HepG2 (cell line): ENCODE data around the gene SKI. TPM values are rescaled to one million over a fixed set of nuclear protein-coding genes. Genes with fewer than 3 reads are reported as not detected.

Experiments
- ATM ChIP-seq: fragments of 450-650 bp; IDR thresholded peaks from 2 replicates; pipeline ENCODE4 v1.7.1; 2017; ENCODE audit warnings: mild to moderate bottlenecking, borderline replicate concordance
- ATRX ChIP-seq: sonication (generic); formaldehyde crosslinking; IDR thresholded peaks from 2 replicates; pipeline ENCODE4 v1.4.0; 2020; ENCODE audit warnings: missing genetic modification reagents, borderline replicate concordance
- FOXA3 ChIP-seq: IDR thresholded peaks from 2 replicates; pipeline ENCODE4 v1.6.1; 2016; ENCODE audit warnings: missing genetic modification reagents, missing compliant biosample characterization
- IRX3 ChIP-seq: sonication (generic); formaldehyde crosslinking; IDR thresholded peaks from 2 replicates; pipeline ENCODE4 v1.8.1; 2023; ENCODE audit warnings: mild to moderate bottlenecking, low read depth, missing genetic modification reagents, borderline replicate concordance
- MIER3 ChIP-seq: IDR thresholded peaks from 2 replicates; pipeline ENCODE4 v1.6.1; 2016; ENCODE audit warnings: missing compliant biosample characterization, borderline replicate concordance
- MTA3 ChIP-seq: sonication (generic); formaldehyde crosslinking; IDR thresholded peaks from 2 replicates; pipeline ENCODE4 v1.4.0; 2020; ENCODE audit warnings: missing genetic modification reagents
- NR2F1 ChIP-seq, 2 experiments: fragments of 450-650 bp in 1 of 2; formaldehyde crosslinking in 1 of 2; IDR thresholded peaks; 2 replicates each; pipeline versions ENCODE4 v1.5.0 to v1.6.1; 2016 to 2020; ENCODE audit warnings: mild to moderate bottlenecking in 1 of 2, missing compliant biosample characterization in 1 of 2, missing genetic modification reagents in 1 of 2, moderate library complexity in 1 of 2
- ZBTB34 ChIP-seq: sonication (generic); formaldehyde crosslinking; IDR thresholded peaks from 2 replicates; pipeline ENCODE4 v1.8.0; 2022; ENCODE audit warnings: mild to moderate bottlenecking, missing genetic modification reagents
- ZNF251 ChIP-seq: sonication (generic); formaldehyde crosslinking; IDR thresholded peaks from 2 replicates; pipeline ENCODE4 v1.9.0; 2021; ENCODE audit warnings: mild to moderate bottlenecking, missing genetic modification reagents
- ZNF280D ChIP-seq: sonication (generic); formaldehyde crosslinking; IDR thresholded peaks from 2 replicates; pipeline ENCODE4 v1.5.1; 2020; ENCODE audit warnings: mild to moderate bottlenecking, missing genetic modification reagents
- ZNF318 ChIP-seq: sonication (generic); formaldehyde crosslinking; IDR thresholded peaks from 2 replicates; pipeline ENCODE4 v1.4.0; 2020; ENCODE audit warnings: mild to moderate bottlenecking, missing genetic modification reagents
- ZNF335 ChIP-seq: sonication (generic); formaldehyde crosslinking; IDR thresholded peaks from 2 replicates; pipeline ENCODE4 v1.4.0; 2020; ENCODE audit warnings: missing genetic modification reagents
- ZNF598 ChIP-seq: sonication (generic); formaldehyde crosslinking; IDR thresholded peaks from 2 replicates; pipeline ENCODE4 v1.5.1; 2020; ENCODE audit warnings: mild to moderate bottlenecking, missing genetic modification reagents, borderline replicate concordance
- ZNF652 ChIP-seq: IDR thresholded peaks from 2 replicates; pipeline ENCODE4 v1.6.1; 2016; ENCODE audit warnings: low read depth, borderline replicate concordance
- ZNF660 ChIP-seq: sonication (generic); formaldehyde crosslinking; IDR thresholded peaks from 2 replicates; pipeline ENCODE4 v1.5.1; 2020; ENCODE audit warnings: mild to moderate bottlenecking, low read depth, missing genetic modification reagents, borderline replicate concordance
- ZZZ3 ChIP-seq: sonication (generic); formaldehyde crosslinking; IDR thresholded peaks from 2 replicates; pipeline ENCODE4 v1.4.0; 2020; ENCODE audit warnings: missing genetic modification reagents, mild to moderate bottlenecking, borderline replicate concordance
- polyA plus RNA-seq, 8 experiments: library from polyadenylated mRNA; depleted of rRNA in 3 of 8; stranded (reverse) in 7 of 8; unstranded in 1 of 8; fragments of >200 nt; fragmentation: Illumina TruSeq in 4 of 8; extraction: Trizol in 4 of 8; gene quantifications; 2 replicates each; pipeline versions ENCODE4 v1.2.1 to v1.2.3, GENCODE V29; 2011 to 2016; ENCODE audit warnings: low read depth in 4 of 8, missing spikeins in 1 of 8, mixed read lengths in 1 of 8; ENCODE audit not compliant: insufficient read depth in 1 of 8
- total RNA-seq, 5 experiments: library from RNA; depleted of rRNA; stranded (reverse); fragments of >200 nt; fragmentation: Illumina TruSeq; extraction: Trizol; gene quantifications; 2 replicates each; pipeline ENCODE4 v1.2.3, GENCODE V29; 2016; ENCODE audit warnings: low read depth in 1 of 5

Gene SKI
- total and polyA plus RNA-seq, 2 of the 13 experiments (the other 11 are each of a cell fraction or from before 2014, with no cell fraction given) = 4.7 to 6.9 TPM

- TF ChIP-seq ZNF318 (CRISPR knock-in tag) (no peak), MIER3 (CRISPR knock-in tag) (no peak), ZBTB34 (CRISPR knock-in tag) (0 out of 2 replicates have a peak, but pooled peaks have one; percentile 27), IRX3 (CRISPR knock-in tag) (no peak), FOXA3 (no peak), ATRX (CRISPR knock-in tag) (no peak), ZZZ3 (no peak), ZNF280D (no peak), ZNF652 (CRISPR knock-in tag) (no peak), ATM (no peak), ZNF598 (CRISPR knock-in tag) (no peak), ZNF251 (CRISPR knock-in tag) (no peak), MTA3 (no peak), ZNF660 (CRISPR knock-in tag) (no peak), NR2F1 (CRISPR knock-in tag; IDR thresholded peaks at IDR 0.05) (no peak; a peak in 1 of 4 replicates), ZNF335 (CRISPR knock-in tag) (no peak)
These were observed 42.4 kb downstream of the SKI start (continued) for GRCh38 chr1:2270260-2271100.
